H1 (cell line): Measurements from ENCODE around the gene SCAI. TPM values are rescaled to one million over a fixed set of nuclear protein-coding genes. Genes with fewer than 3 reads are reported as not detected.
"Not testable (repeated sequence)": the region's sequence is repeated elsewhere in the genome, so short reads cannot be mapped to it uniquely, and the experiment has no call there.

ENCODE experiments used
- CTCF ChIA-PET: fragments of 300-600 bp; sonication (Branson Sonifier 250); formaldehyde crosslinking; loops from one replicate; lab custom pipeline; 2021; ENCODE audit not compliant: partially characterized antibody; lab: Charles Lee
- POLR2A ChIA-PET: fragments of 300-600 bp; sonication (Branson Sonifier 250); formaldehyde crosslinking; loops from one replicate; lab custom pipeline; 2021; ENCODE audit warnings: inconsistent platforms; ENCODE audit not compliant: partially characterized antibody; lab: Charles Lee
- DNase-seq, 2 experiments: peaks; one replicate each; pipeline versions ENCODE4 v3.0.0 to v3.0.0-alpha.2; 2010 to 2022; ENCODE audit warnings: low spot score in 2 of 2, low read depth in 1 of 2, mixed read lengths in 1 of 2
- FAIRE-seq: peaks from 2 replicates; lab custom pipeline; 2011; peaks lifted over from hg19 to GRCh38; lab: Jason Lieb, UNC
- H2AFZ ChIP-seq: 2 replicates; pipeline ENCODE4 v1.8.1; 2012; ENCODE audit warnings: low read length, inconsistent platforms
- H2AK5ac ChIP-seq: 2 replicates; pipeline ENCODE4 v1.6.1; 2013; ENCODE audit warnings: low read depth, low read length
- H2BK120ac ChIP-seq: replicated peaks from 2 replicates; pipeline ENCODE3; 2013; ENCODE audit warnings: low read depth, low read length, inconsistent platforms
- H2BK12ac ChIP-seq: 2 replicates; pipeline ENCODE4 v1.6.1; 2013; ENCODE audit warnings: low read depth, low read length
- H2BK15ac ChIP-seq: 2 replicates; pipeline ENCODE4 v1.6.1; 2013; ENCODE audit warnings: low read length
- H2BK20ac ChIP-seq: 2 replicates; pipeline ENCODE4 v1.6.1; 2013; ENCODE audit warnings: low read length
- H2BK5ac ChIP-seq: 2 replicates; pipeline ENCODE4 v1.6.1; 2013; ENCODE audit warnings: low read depth, low read length
- H3K14ac ChIP-seq: 2 replicates; pipeline ENCODE4 v1.6.1; 2013; ENCODE audit warnings: inconsistent platforms; ENCODE audit not compliant: insufficient read length
- H3K18ac ChIP-seq: 2 replicates; pipeline ENCODE4 v1.6.1; 2013; ENCODE audit warnings: low read length; ENCODE audit errors: extremely low read depth
- H3K23ac ChIP-seq: 2 replicates; pipeline ENCODE4 v1.6.1; 2013; ENCODE audit warnings: inconsistent platforms; ENCODE audit not compliant: insufficient read length
- H3K23me2 ChIP-seq: 2 replicates; pipeline ENCODE4 v1.6.1; 2013; ENCODE audit warnings: low read depth, low read length
- H3K27ac ChIP-seq: 2 replicates; pipeline ENCODE4 v1.6.1; 2011; ENCODE audit warnings: low read depth, low read length, inconsistent platforms
- H3K27me3 ChIP-seq, 4 experiments: replicated peaks in 1 of 4; 1 replicate in 1 of 4; 2 replicates in 3 of 4; pipeline versions ENCODE4 v1.6.1 to v1.8.1; 2011 to 2013; ENCODE audit warnings: low read length in 3 of 4, mild to moderate bottlenecking in 3 of 4, inconsistent platforms in 2 of 4, mixed read lengths in 2 of 4, moderate library complexity in 1 of 4; ENCODE audit not compliant: control insufficient read depth in 3 of 4, insufficient read depth in 3 of 4; ENCODE audit errors: extremely low read depth in 1 of 4
- H3K36me3 ChIP-seq, 4 experiments: 2 replicates each; pipeline versions ENCODE4 v1.6.1 to v1.8.1; 2011 to 2013; ENCODE audit warnings: mild to moderate bottlenecking in 4 of 4, low read length in 3 of 4, moderate library complexity in 2 of 4, control low read depth in 1 of 4, inconsistent platforms in 1 of 4; ENCODE audit not compliant: insufficient read depth in 4 of 4, control insufficient read depth in 2 of 4
- H3K4ac ChIP-seq: replicated peaks from 2 replicates; pipeline ENCODE3; 2013; ENCODE audit warnings: low read length, low read depth, mixed read lengths, inconsistent platforms; ENCODE audit not compliant: insufficient read length
- H3K4me1 ChIP-seq, 4 experiments: replicated peaks in 1 of 4; 1 replicate in 1 of 4; 2 replicates in 3 of 4; pipeline versions ENCODE4 v1.6.1 to v1.8.1; 2011 to 2013; ENCODE audit warnings: low read length in 3 of 4, inconsistent platforms in 2 of 4, mixed read lengths in 1 of 4; ENCODE audit not compliant: insufficient read depth in 4 of 4, control insufficient read depth in 3 of 4
- H3K4me2 ChIP-seq, 2 experiments: 2 replicates each; pipeline versions ENCODE4 v1.6.1 to v1.8.1; 2011 to 2013; ENCODE audit warnings: low read depth in 2 of 2, low read length in 2 of 2, control low read depth in 1 of 2, inconsistent platforms in 1 of 2, mild to moderate bottlenecking in 1 of 2; ENCODE audit not compliant: insufficient read depth in 1 of 2
- H3K4me3 ChIP-seq, 4 experiments: fragments of 200-600, 300-600 bp in 1 of 4; sonication (generic), shearing (Covaris generic), sonication (Bioruptor Twin) in 1 of 4; 2 replicates each; pipeline versions ENCODE4 v1.5.1 to v1.8.1; 2011 to 2016; ENCODE audit warnings: low read length in 4 of 4, low read depth in 3 of 4, control low read depth in 2 of 4, inconsistent platforms in 2 of 4, mild to moderate bottlenecking in 2 of 4, mixed read lengths in 1 of 4, moderate library complexity in 1 of 4; ENCODE audit not compliant: insufficient read depth in 2 of 4; ENCODE audit errors: extremely low read depth in 1 of 4
- H3K56ac ChIP-seq: replicated peaks from 2 replicates; pipeline ENCODE3; 2013; ENCODE audit warnings: low read depth, mild to moderate bottlenecking, mixed read lengths, low read length, inconsistent platforms; ENCODE audit not compliant: insufficient read length
- H3K79me1 ChIP-seq: 2 replicates; pipeline ENCODE4 v1.6.1; 2013; ENCODE audit warnings: low read depth, low read length, control low read depth
- H3K79me2 ChIP-seq, 2 experiments: 2 replicates each; pipeline versions ENCODE4 v1.6.1 to v1.8.1; 2012 to 2013; ENCODE audit warnings: low read length in 2 of 2, mild to moderate bottlenecking in 2 of 2, inconsistent platforms in 1 of 2; ENCODE audit not compliant: insufficient read depth in 2 of 2, control insufficient read depth in 1 of 2
- H3K9ac ChIP-seq, 4 experiments: replicated peaks in 1 of 4; 1 replicate in 1 of 4; 2 replicates in 3 of 4; pipeline versions ENCODE4 v1.6.1 to v1.8.1; 2011 to 2013; ENCODE audit warnings: low read depth in 3 of 4, low read length in 3 of 4, control low read depth in 2 of 4, mild to moderate bottlenecking in 2 of 4, moderate library complexity in 2 of 4, inconsistent platforms in 1 of 4; ENCODE audit errors: extremely low read depth in 1 of 4
- H3K9me3 ChIP-seq, 2 experiments: 2 replicates each; pipeline versions ENCODE4 v1.6.1 to v1.8.1; 2012 to 2013; ENCODE audit warnings: mild to moderate bottlenecking in 2 of 2, moderate library complexity in 2 of 2, control low read depth in 1 of 2, inconsistent platforms in 1 of 2, low read depth in 1 of 2, low read length in 1 of 2, mixed read lengths in 1 of 2; ENCODE audit not compliant: insufficient read depth in 2 of 2
- H4K20me1 ChIP-seq, 2 experiments: replicated peaks in 1 of 2; 2 replicates each; pipeline versions ENCODE3 to v1.8.1; 2011 to 2013; ENCODE audit warnings: inconsistent platforms in 2 of 2, low read length in 2 of 2, mild to moderate bottlenecking in 1 of 2; ENCODE audit not compliant: insufficient read depth in 2 of 2, control insufficient read depth in 1 of 2
- H4K5ac ChIP-seq: 2 replicates; pipeline ENCODE4 v1.6.1; 2013; ENCODE audit warnings: low read length, low read depth, mixed read lengths, inconsistent platforms; ENCODE audit not compliant: insufficient read length
- H4K8ac ChIP-seq: 2 replicates; pipeline ENCODE4 v1.8.0; 2013; ENCODE audit warnings: mild to moderate bottlenecking, moderate library complexity, low read length, inconsistent platforms; ENCODE audit not compliant: insufficient read depth; ENCODE audit errors: extremely low read depth
- H4K91ac ChIP-seq: replicated peaks from 2 replicates; pipeline ENCODE3; 2013; ENCODE audit warnings: low read length, mixed read lengths, inconsistent platforms; ENCODE audit not compliant: insufficient read length
- WGBS, 2 experiments: shearing (Covaris generic) in 1 of 2; methylation state at CpG; one replicate each; pipeline versions ENCODE4 v1.1.6 to v1.1.7; 2013 to 2015; ENCODE audit warnings: low lambda C conversion rate in 2 of 2, mixed read lengths in 2 of 2, inconsistent platforms in 1 of 2, low coverage in 1 of 2, missing lambda C conversion rate in 1 of 2; ENCODE audit not compliant: insufficient replicate concordance in 2 of 2, insufficient coverage in 1 of 2, insufficient read length in 1 of 2; ENCODE audit errors: extremely low coverage in 1 of 2, missing lambda C conversion rate in 1 of 2; 5-methylcytosine and 5-hydroxymethylcytosine counted together
- polyA plus RNA-seq, 7 experiments: library from polyadenylated mRNA; depleted of rRNA in 3 of 7; stranded (reverse) in 5 of 7; unstranded in 2 of 7; fragments of >200 nt in 5 of 7; fragments of 200-250 nt in 2 of 7; gene quantifications; 1 replicate in 5 of 7; 2 replicates in 1 of 7; 4 replicates in 1 of 7; pipeline versions ENCODE4 v1.2.1 to v1.2.3, GENCODE V29; 2011 to 2013; ENCODE audit warnings: missing spikeins in 2 of 7, mixed read lengths in 2 of 7
- total RNA-seq: library from RNA; stranded (reverse); fragmentation: NEBNext Ultra II Directional; extraction: Animal tissue kit (Norgen Biotek cat#: 25700); gene quantifications from 2 replicates; pipeline ENCODE4 v1.2.1, GENCODE V29; 2021

The SCAI gene
- total and polyA plus RNA-seq, 2 of the 8 experiments (the other 6 are each of a cell fraction or from before 2014, with no cell fraction given): 6.4 to 19.8 TPM

DNA sequence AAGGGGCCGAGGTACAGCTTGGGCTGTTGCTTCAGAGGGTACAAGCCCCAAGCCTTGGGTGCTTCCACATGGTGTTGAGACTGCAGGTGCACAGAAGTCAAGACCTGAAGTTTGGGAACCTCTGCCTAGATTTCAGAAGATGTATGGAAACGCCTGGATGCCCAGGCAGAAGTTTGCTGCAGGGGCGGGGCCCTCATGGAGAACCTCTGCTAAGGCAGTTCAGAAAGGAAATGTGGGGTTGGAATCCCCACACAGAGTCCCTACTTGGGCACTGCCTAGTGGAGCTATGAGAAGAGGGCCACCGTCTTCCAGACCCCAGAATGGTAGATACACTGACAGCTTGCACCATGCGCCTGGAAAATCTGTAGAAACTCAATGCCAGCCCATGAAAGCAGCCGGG, 61.1 kb downstream of the SCAI start:
- H2AFZ ChIP-seq, H4K20me1 ChIP-seq, H3K56ac ChIP-seq, H4K5ac ChIP-seq, H2BK15ac ChIP-seq, H3K23ac ChIP-seq, H2BK20ac ChIP-seq, H3K27me3 ChIP-seq, H3K18ac ChIP-seq, H3K4me2 ChIP-seq, H3K4ac ChIP-seq, H3K79me2 ChIP-seq, CTCF ChIA-PET, H2AK5ac ChIP-seq, POLR2A ChIA-PET, H3K9ac ChIP-seq, FAIRE-seq, H2BK120ac ChIP-seq, H4K8ac ChIP-seq, H3K4me1 ChIP-seq, H3K27ac ChIP-seq, H4K91ac ChIP-seq, H3K4me3 ChIP-seq, DNase-seq, H3K23me2 ChIP-seq, H3K36me3 ChIP-seq, H2BK5ac ChIP-seq, H3K79me1 ChIP-seq, H2BK12ac ChIP-seq, H3K14ac ChIP-seq: not testable (repeated sequence)
- peaks cover 12 to 18% of the 10 kb centered on the region in 2 experiments; a peak in 3 of 4 replicates for H3K9me3 ChIP-seq
- 78% methylated on average over 6 of the region's 6 CpGs; no CpG with 5 or more reads in 1 of the 2 experiments for WGBS, 2 experiments

DNA sequence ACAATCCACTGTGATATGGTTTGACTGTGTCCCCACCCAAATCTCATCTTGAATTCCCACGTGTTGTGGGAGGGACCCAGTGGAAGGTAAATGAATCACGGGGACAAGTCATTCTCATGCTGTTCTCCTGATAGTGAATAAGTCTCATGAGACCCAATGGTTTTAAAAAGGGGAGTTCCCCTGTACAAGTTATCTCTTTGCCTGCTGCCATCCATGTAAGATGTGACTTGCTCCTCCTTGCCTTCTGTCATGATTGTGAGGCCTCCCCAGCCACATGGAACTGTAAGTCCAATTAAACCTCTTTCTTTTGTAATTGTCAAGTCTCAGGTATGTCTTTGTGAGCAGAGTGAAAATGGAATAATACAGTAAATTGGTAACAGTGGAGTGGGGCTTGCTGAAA, 62.5 kb downstream of the SCAI start:
- H3K9me3 ChIP-seq: peaks cover 12 to 18% of the 10 kb centered on the region in 2 experiments; a peak in 3 of 4 replicates
- H3K79me1 ChIP-seq, H2BK12ac ChIP-seq, H2BK20ac ChIP-seq, H3K9ac ChIP-seq, H2BK120ac ChIP-seq, DNase-seq, H3K4me3 ChIP-seq, H2AK5ac ChIP-seq, H3K4me1 ChIP-seq, H3K27me3 ChIP-seq, H3K79me2 ChIP-seq, H3K23me2 ChIP-seq, H3K36me3 ChIP-seq, H2AFZ ChIP-seq, H4K91ac ChIP-seq, H2BK15ac ChIP-seq, H3K14ac ChIP-seq, H3K18ac ChIP-seq, POLR2A ChIA-PET, H4K20me1 ChIP-seq, H4K5ac ChIP-seq, H3K4ac ChIP-seq, H4K8ac ChIP-seq, H3K4me2 ChIP-seq, H3K27ac ChIP-seq, FAIRE-seq, H3K56ac ChIP-seq, H3K23ac ChIP-seq, CTCF ChIA-PET, H2BK5ac ChIP-seq: not testable (repeated sequence)
- 94% methylated on average over 2 of the region's 2 CpGs; no CpG with 5 or more reads in 1 of the 2 experiments for WGBS, 2 experiments
